Osteocyte (in vitro differentiated cells): ENCODE measurements around the gene GNAO1. TPM values are rescaled to one million over a fixed set of nuclear protein-coding genes. Genes with fewer than 3 reads are reported as not detected.

Source experiments
- DNase-seq: peaks from one replicate; pipeline ENCODE4 v3.0.0; 2021; ENCODE audit warnings: mixed read lengths; ENCODE audit not compliant: unreplicated experiment; ENCODE audit errors: extremely low spot score
- H3K27ac Mint-ChIP-seq: one replicate; pipeline ENCODE4 v1.8.0; 2021; ENCODE audit warnings: mild to moderate bottlenecking, mixed read lengths; ENCODE audit not compliant: unreplicated experiment
- H3K27me3 Mint-ChIP-seq: one replicate; pipeline ENCODE4 v1.8.0; 2021; ENCODE audit warnings: mixed read lengths; ENCODE audit not compliant: unreplicated experiment
- H3K36me3 Mint-ChIP-seq: one replicate; pipeline ENCODE4 v1.8.0; 2021; ENCODE audit warnings: mixed read lengths; ENCODE audit not compliant: unreplicated experiment
- H3K4me1 Mint-ChIP-seq: one replicate; pipeline ENCODE4 v1.8.0; 2021; ENCODE audit warnings: mixed read lengths; ENCODE audit not compliant: unreplicated experiment
- H3K4me3 Mint-ChIP-seq: one replicate; pipeline ENCODE4 v1.8.0; 2021; ENCODE audit warnings: mild to moderate bottlenecking, moderate library complexity, mixed read lengths; ENCODE audit not compliant: unreplicated experiment
- H3K9me3 Mint-ChIP-seq: one replicate; pipeline ENCODE4 v1.8.0; 2021; ENCODE audit warnings: mixed read lengths; ENCODE audit not compliant: unreplicated experiment
- CTCF ChIP-seq: fragments of 200-600 bp; sonication (generic); IDR thresholded peaks from 2 replicates; pipeline ENCODE4 v1.5.0; 2021; ENCODE audit warnings: antibody characterized with exemption, mild to moderate bottlenecking, moderate library complexity
- total RNA-seq: library from RNA; stranded (reverse); gene quantifications from 2 replicates; pipeline ENCODE4 v1.2.1, GENCODE V29; 2021

Gene GNAO1
- total RNA-seq, 1 donor from 2014 or later: 0.56 TPM

GRCh38 chr16:56252835-56253234, 61.5 kb downstream of the GNAO1 start:
- Mint-ChIP-seq H3K27me3 (peaks cover 31% of the 10 kb centered on the region), H3K36me3 (no peaks in the 10 kb centered on the region), H3K4me1 (peaks cover 9% of the 10 kb centered on the region), H3K27ac (no peak overlapping the region), H3K9me3 (no peaks in the 10 kb centered on the region), H3K4me3 (no peak overlapping the region)
- no peak for DNase-seq
- TF ChIP-seq CTCF: no peak

GRCh38 chr16:56255904-56256303, 64.6 kb downstream of the GNAO1 start:
- peaks cover 26% of the 10 kb centered on the region for H3K27me3 Mint-ChIP-seq
- no peak overlapping the region for H3K27ac Mint-ChIP-seq
- H3K4me3 Mint-ChIP-seq: no peak overlapping the region
- DNase-seq: no peak
- TF ChIP-seq CTCF: no peak
- peaks cover 14% of the 10 kb centered on the region for H3K4me1 Mint-ChIP-seq
- H3K9me3 Mint-ChIP-seq: no peaks in the 10 kb centered on the region
- H3K36me3 Mint-ChIP-seq: no peaks in the 10 kb centered on the region

DNA sequence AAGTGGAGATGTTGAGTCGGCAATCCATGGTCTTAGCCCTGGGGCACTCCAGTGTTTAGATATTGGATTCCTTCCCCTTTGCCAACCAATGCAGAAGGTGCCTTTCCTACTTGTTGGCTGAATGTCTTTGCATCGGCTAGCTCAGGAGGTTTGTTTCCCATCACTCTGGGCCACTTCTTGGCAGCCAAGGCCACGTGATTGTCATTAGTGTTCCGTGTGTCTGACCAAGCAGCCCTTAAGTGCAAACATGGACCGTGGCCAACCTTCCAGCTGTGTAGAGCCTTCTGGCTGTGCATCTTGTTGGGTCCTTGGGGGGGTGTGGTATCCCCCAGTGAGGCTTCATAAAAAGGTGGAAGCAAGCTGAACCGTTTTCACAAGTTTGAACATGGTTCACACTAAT, 66.0 kb downstream of the GNAO1 start:
- Mint-ChIP-seq H3K9me3 (no peaks in the 10 kb centered on the region), H3K27me3 (peaks cover 20% of the 10 kb centered on the region), H3K36me3 (no peaks in the 10 kb centered on the region), H3K4me3 (no peak overlapping the region), H3K4me1 (peaks cover 14% of the 10 kb centered on the region), H3K27ac (no peak overlapping the region)
- no peak for TF ChIP-seq CTCF
- no peak for DNase-seq

DNA sequence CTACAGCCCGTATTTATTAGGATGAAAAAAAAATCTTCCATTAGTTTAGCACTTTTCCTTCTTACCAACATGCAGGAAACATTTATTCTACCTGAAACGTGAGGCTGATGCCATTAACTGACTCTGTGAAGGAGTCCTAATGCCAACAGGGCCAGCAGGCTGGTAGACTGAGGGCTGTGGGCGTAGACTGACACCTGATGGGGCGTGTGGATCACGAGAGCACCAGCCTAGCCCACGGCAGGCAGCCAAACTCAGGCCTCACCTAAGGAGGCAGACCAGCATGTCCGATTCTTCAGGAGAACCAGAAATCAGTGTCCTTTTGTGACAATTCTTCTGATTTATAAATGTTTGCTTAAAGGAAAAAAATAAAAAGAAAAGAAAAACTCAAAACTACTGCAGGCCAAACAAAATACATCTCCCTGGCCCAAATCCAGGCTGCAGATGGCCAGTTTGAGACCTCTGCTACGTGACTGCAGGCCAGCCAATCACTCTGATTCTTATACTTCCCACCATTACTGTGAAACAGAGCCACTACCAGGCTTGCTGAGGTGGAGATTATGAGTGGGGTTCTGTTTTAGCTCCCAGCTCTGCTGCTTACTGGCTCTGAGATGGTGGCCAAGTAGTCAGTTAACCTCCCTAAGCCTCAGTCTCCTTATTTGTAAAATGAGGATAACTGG, 66.5 kb downstream of the GNAO1 start:
- no peak for TF ChIP-seq CTCF
- H3K4me3 Mint-ChIP-seq: no peak overlapping the region
- no peaks in the 10 kb centered on the region for H3K9me3 Mint-ChIP-seq
- peaks cover 14% of the 10 kb centered on the region for H3K4me1 Mint-ChIP-seq
- no peak overlapping the region for H3K27ac Mint-ChIP-seq
- DNase-seq: no peak
- no peaks in the 10 kb centered on the region for H3K36me3 Mint-ChIP-seq
- peaks cover 20% of the 10 kb centered on the region for H3K27me3 Mint-ChIP-seq

GRCh38 chr16:56258508-56259424, 67.5 kb downstream of the GNAO1 start:
- DNase-seq: no peak
- no peaks in the 10 kb centered on the region for H3K9me3 Mint-ChIP-seq
- peaks cover 14% of the 10 kb centered on the region for H3K4me1 Mint-ChIP-seq
- no peak overlapping the region for H3K4me3 Mint-ChIP-seq
- no peak for TF ChIP-seq CTCF
- H3K36me3 Mint-ChIP-seq: no peaks in the 10 kb centered on the region
- H3K27me3 Mint-ChIP-seq: peaks cover 20% of the 10 kb centered on the region
- no peak overlapping the region for H3K27ac Mint-ChIP-seq
